K562 (cell line): Measurements from ENCODE around the gene PAFAH2. TPM values are rescaled to one million over a fixed set of nuclear protein-coding genes. Genes with fewer than 3 reads are reported as not detected.

Experiments used
- BRF2 ChIP-seq: IDR thresholded peaks from 3 replicates; pipeline ENCODE4 v1.6.1; 2011; ENCODE audit warnings: borderline replicate concordance, mild to moderate bottlenecking; ENCODE audit not compliant: insufficient read length, insufficient read depth
- CREBBP ChIP-seq: IDR thresholded peaks from one replicate; pipeline ENCODE4 v1.6.1; 2012; ENCODE audit warnings: low read depth, mild to moderate bottlenecking, control low read depth, inconsistent platforms, low read length
- ELK1 ChIP-seq: sonication (generic); formaldehyde crosslinking; IDR thresholded peaks from 2 replicates; pipeline ENCODE4 v1.8.1; 2022; ENCODE audit warnings: missing genetic modification reagents
- FOXA3 ChIP-seq, 2 experiments: fragments of 450-650 bp in 1 of 2; sonication (generic) in 1 of 2; formaldehyde crosslinking; IDR thresholded peaks in 1 of 2; conservative IDR thresholded peaks in 1 of 2; 2 replicates each; pipeline versions ENCODE4 v1.4.0 to v1.8.0; 2020 to 2022; ENCODE audit warnings: mild to moderate bottlenecking in 2 of 2, missing genetic modification reagents in 1 of 2
- FOXO4 ChIP-seq: fragments of 450-650 bp; formaldehyde crosslinking; IDR thresholded peaks from 2 replicates; pipeline ENCODE4 v1.4.0; 2020; ENCODE audit warnings: mild to moderate bottlenecking, moderate library complexity
- GABPA ChIP-seq: fragments of 200-800 bp; sonication (Bioruptor generic); conservative IDR thresholded peaks from 2 replicates; pipeline ENCODE4 v1.6.1; 2016; ENCODE audit warnings: low read depth, missing genetic modification characterization, missing compliant biosample characterization
- KAT2B ChIP-seq: IDR thresholded peaks from one replicate; pipeline ENCODE4 v1.6.1; 2012; ENCODE audit warnings: low read depth, mild to moderate bottlenecking, control low read depth, inconsistent platforms, low read length, moderate library complexity
- NR2C2 ChIP-seq, 2 experiments: fragments of 200-800 bp in 1 of 2; sonication (Bioruptor generic) in 1 of 2; sonication (generic) in 1 of 2; formaldehyde crosslinking in 1 of 2; IDR thresholded peaks; 2 replicates each; pipeline versions ENCODE4 v1.6.1 to v1.8.0; 2016 to 2022; ENCODE audit warnings: mild to moderate bottlenecking in 1 of 2, missing compliant biosample characterization in 1 of 2, missing genetic modification characterization in 1 of 2, missing genetic modification reagents in 1 of 2
- OTX1 ChIP-seq: fragments of 450-650 bp; formaldehyde crosslinking; IDR thresholded peaks from 2 replicates; pipeline ENCODE4 v1.4.0; 2022; ENCODE audit warnings: mild to moderate bottlenecking
- SIN3B ChIP-seq: fragments of 450-650 bp; IDR thresholded peaks from 2 replicates; pipeline ENCODE4 v1.6.1; 2017; ENCODE audit warnings: low read depth, mild to moderate bottlenecking, moderate library complexity
- SPI1 ChIP-seq: IDR thresholded peaks from 2 replicates; pipeline ENCODE4 v1.6.1; 2011; ENCODE audit warnings: low read depth, low read length, control low read depth, borderline replicate concordance
- ZNF507 ChIP-seq: conservative IDR thresholded peaks from 2 replicates; pipeline ENCODE4 v1.6.1; 2017; ENCODE audit warnings: missing genetic modification characterization, missing compliant biosample characterization
- ZNF586 ChIP-seq: fragments of 450-650 bp; formaldehyde crosslinking; conservative IDR thresholded peaks from 2 replicates; pipeline ENCODE4 v1.4.0; 2020; ENCODE audit warnings: mild to moderate bottlenecking, moderate library complexity
- polyA plus RNA-seq, 8 experiments: library from polyadenylated mRNA; depleted of rRNA in 4 of 8; stranded (reverse) in 5 of 8; unstranded in 3 of 8; fragments of >200 nt; fragmentation: Nextera tagmentation in 2 of 8; fragmentation: Illumina TruSeq in 1 of 8; extraction: Ambion mirVana in 2 of 8; extraction: Trizol in 1 of 8; gene quantifications; 2 replicates each; pipeline versions ENCODE4 v1.2.1 to v1.2.3, GENCODE V29; 2011 to 2014; ENCODE audit warnings: inconsistent platforms in 1 of 8, missing spikeins in 1 of 8
- total RNA-seq, 7 experiments: library from RNA; depleted of rRNA in 6 of 7; stranded (reverse); fragments of >200 nt in 6 of 7; fragmentation: Illumina TruSeq in 2 of 7; extraction: Trizol in 2 of 7; gene quantifications; 2 replicates each; pipeline versions ENCODE4 v1.2.1 to v1.2.3, GENCODE V29; 2011 to 2021; ENCODE audit warnings: low replicate concordance in 1 of 7
- TF ChIP-seq, protein P1 (sequence below): fragments of 150-350 bp; conservative IDR thresholded peaks from 2 replicates; pipeline ENCODE4 v1.6.1; 2014; ENCODE audit warnings: low read length
- TF ChIP-seq, protein P2 (sequence below): fragments of 450-650 bp; IDR thresholded peaks from 2 replicates; pipeline ENCODE4 v1.6.1; 2014; ENCODE audit warnings: low read depth, mild to moderate bottlenecking, moderate library complexity, borderline replicate concordance
- TF ChIP-seq, protein P3 (sequence below): fragments of 450-650 bp; formaldehyde crosslinking; IDR thresholded peaks from 2 replicates; pipeline ENCODE4 v1.4.0; 2020; ENCODE audit warnings: mild to moderate bottlenecking, moderate library complexity

PAFAH2 gene
- total and polyA plus RNA-seq, 9 of the 15 experiments (the other 6 are each of a cell fraction or from before 2014, with no cell fraction given) = 4.2 to 10.9 (median 6.8) TPM

DNA sequence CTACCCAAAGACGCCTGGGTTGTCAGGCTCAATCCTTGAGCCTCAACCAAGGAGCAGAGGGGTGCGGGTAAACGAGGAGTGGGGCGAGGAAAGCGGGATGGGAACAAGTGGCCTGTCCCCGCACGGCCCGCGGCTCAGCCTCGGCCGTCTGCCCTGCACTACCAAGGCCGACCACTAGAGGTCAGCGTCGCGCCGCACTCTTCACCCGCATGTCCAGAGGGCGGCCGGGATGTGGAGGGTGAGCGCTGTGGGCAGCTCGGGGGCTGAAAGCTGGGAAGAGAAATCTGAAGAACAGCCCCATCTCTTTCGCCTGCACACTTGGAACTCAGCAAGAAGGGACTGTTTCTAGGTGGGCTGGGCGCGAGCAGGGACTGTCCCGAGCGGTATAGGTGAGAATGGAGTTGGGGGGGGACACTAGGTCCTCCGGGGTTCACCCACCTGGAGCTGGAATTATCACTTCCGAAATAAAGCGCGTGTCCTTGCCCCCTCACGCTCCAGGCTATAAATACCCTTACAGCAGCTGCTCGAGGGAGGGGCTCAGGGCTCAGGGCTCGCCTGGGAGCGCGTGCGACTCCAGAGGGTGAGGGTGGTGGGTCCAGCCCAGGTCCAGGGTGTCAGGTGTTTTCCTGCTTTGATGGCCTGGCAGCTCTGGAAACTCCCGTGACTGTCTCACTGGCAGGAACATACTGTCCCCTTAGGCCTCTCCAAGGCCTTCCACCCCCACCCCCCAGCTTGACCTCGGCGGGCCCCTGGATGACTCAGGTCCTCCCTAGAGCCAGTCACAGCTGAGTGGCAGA is 38.3 kb upstream of the PAFAH2 start (continued):
- TF ChIP-seq KAT2B (no peak), ZNF507 (no peak), GABPA (no peak), FOXO4 (CRISPR knock-in tag) (no peak), NR2C2 (CRISPR knock-in tag; IDR thresholded peaks at IDR 0.05) (no peak), NR2C2 (tag; IDR thresholded peaks at IDR 0.05) (peak; percentile 31; the same call in 1 of the 2 replicates), CREBBP (no peak), ELK1 (CRISPR knock-in tag) (no peak), BRF2 (no peak), OTX1 (no peak), SPI1 (no peak), SIN3B (0 out of 2 replicates have a peak, but pooled peaks have one; percentile 35), ZNF586 (CRISPR knock-in tag) (no peak), FOXA3 (CRISPR knock-in tag; conservative IDR thresholded peaks at IDR 0.05 in 1 of 2, IDR thresholded peaks at IDR 0.05 in 1 of 2) (no peak; a peak in 1 of 4 replicates)
- TF ChIP-seq, protein P1, sequence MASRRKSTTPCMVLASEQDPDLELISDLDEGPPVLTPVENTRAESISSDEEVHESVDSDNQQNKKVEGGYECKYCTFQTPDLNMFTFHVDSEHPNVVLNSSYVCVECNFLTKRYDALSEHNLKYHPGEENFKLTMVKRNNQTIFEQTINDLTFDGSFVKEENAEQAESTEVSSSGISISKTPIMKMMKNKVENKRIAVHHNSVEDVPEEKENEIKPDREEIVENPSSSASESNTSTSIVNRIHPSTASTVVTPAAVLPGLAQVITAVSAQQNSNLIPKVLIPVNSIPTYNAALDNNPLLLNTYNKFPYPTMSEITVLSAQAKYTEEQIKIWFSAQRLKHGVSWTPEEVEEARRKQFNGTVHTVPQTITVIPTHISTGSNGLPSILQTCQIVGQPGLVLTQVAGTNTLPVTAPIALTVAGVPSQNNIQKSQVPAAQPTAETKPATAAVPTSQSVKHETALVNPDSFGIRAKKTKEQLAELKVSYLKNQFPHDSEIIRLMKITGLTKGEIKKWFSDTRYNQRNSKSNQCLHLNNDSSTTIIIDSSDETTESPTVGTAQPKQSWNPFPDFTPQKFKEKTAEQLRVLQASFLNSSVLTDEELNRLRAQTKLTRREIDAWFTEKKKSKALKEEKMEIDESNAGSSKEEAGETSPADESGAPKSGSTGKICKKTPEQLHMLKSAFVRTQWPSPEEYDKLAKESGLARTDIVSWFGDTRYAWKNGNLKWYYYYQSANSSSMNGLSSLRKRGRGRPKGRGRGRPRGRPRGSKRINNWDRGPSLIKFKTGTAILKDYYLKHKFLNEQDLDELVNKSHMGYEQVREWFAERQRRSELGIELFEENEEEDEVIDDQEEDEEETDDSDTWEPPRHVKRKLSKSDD = no peak; the same call in 1 of the 2 replicates
- TF ChIP-seq, protein P2, sequence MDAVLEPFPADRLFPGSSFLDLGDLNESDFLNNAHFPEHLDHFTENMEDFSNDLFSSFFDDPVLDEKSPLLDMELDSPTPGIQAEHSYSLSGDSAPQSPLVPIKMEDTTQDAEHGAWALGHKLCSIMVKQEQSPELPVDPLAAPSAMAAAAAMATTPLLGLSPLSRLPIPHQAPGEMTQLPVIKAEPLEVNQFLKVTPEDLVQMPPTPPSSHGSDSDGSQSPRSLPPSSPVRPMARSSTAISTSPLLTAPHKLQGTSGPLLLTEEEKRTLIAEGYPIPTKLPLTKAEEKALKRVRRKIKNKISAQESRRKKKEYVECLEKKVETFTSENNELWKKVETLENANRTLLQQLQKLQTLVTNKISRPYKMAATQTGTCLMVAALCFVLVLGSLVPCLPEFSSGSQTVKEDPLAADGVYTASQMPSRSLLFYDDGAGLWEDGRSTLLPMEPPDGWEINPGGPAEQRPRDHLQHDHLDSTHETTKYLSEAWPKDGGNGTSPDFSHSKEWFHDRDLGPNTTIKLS = no peak
- TF ChIP-seq, protein P3, sequence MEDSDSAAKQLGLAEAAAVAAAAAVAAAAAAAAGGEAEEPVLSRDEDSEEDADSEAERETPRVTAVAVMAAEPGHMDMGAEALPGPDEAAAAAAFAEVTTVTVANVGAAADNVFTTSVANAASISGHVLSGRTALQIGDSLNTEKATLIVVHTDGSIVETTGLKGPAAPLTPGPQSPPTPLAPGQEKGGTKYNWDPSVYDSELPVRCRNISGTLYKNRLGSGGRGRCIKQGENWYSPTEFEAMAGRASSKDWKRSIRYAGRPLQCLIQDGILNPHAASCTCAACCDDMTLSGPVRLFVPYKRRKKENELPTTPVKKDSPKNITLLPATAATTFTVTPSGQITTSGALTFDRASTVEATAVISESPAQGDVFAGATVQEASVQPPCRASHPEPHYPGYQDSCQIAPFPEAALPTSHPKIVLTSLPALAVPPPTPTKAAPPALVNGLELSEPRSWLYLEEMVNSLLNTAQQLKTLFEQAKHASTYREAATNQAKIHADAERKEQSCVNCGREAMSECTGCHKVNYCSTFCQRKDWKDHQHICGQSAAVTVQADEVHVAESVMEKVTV (CRISPR knock-in tag) = peak; percentile 97
